CD4-positive, alpha-beta T cell (primary cell): ENCODE results near the gene RCN2. TPM values are rescaled to one million over a fixed set of nuclear protein-coding genes. Genes with fewer than 3 reads are reported as not detected.

Experiments
- ATAC-seq: fragments of 200-7000 bp; cut with Tn5 transposase; one replicate; pipeline ENCODE4 v1.10.0; 2022; ENCODE audit warnings: mild to moderate bottlenecking; ENCODE audit not compliant: poor library complexity
- CTCF ChIA-PET: fragments of 350-600 bp; sonication (Branson Sonifier 250); formaldehyde crosslinking; loops from one replicate; lab custom pipeline; 2021; ENCODE audit warnings: antibody characterized with exemption, inconsistent platforms; lab: Charles Lee
- POLR2A ChIA-PET: fragments of 350-600 bp; sonication (Branson Sonifier 250); formaldehyde crosslinking; loops from one replicate; lab custom pipeline; 2021; ENCODE audit warnings: antibody characterized with exemption, inconsistent platforms; lab: Charles Lee
- DNase-seq, 14 experiments: peaks; one replicate each; pipeline ENCODE4 v3.0.0-alpha.2; 2013 to 2020; ENCODE audit warnings: mixed read lengths in 2 of 14
- H3K27ac ChIP-seq, 2 donors: one replicate each; pipeline versions ENCODE4 v1.5.1 to v1.7.0; 2013; ENCODE audit warnings: low read length in 2 of 2, low read depth in 1 of 2, mild to moderate bottlenecking in 1 of 2
- H3K27me3 ChIP-seq, 2 experiments: 1 replicate in 1 of 2; 2 replicates in 1 of 2; pipeline versions ENCODE4 v1.6.1 to v1.7.0; 2013; ENCODE audit warnings: low read length in 2 of 2, control low read depth in 1 of 2, mild to moderate bottlenecking in 1 of 2, moderate library complexity in 1 of 2; ENCODE audit not compliant: insufficient read depth in 2 of 2, control insufficient read depth in 1 of 2
- H3K36me3 ChIP-seq: one replicate; pipeline ENCODE4 v1.6.1; 2013; ENCODE audit warnings: low read length, control low read depth; ENCODE audit not compliant: insufficient read depth
- H3K4me1 ChIP-seq: one replicate; pipeline ENCODE4 v1.6.1; 2013; ENCODE audit warnings: low read length, control low read depth; ENCODE audit not compliant: insufficient read depth
- H3K4me3 ChIP-seq: one replicate; pipeline ENCODE4 v1.5.1; 2013; ENCODE audit warnings: mild to moderate bottlenecking, low read length, moderate library complexity
- H3K9me3 ChIP-seq, 2 experiments: 1 replicate in 1 of 2; 2 replicates in 1 of 2; pipeline versions ENCODE4 v1.6.1 to v1.7.0; 2013; ENCODE audit warnings: low read length in 2 of 2, mild to moderate bottlenecking in 2 of 2, control low read depth in 1 of 2, moderate library complexity in 1 of 2; ENCODE audit not compliant: control insufficient read depth in 1 of 2, insufficient read depth in 1 of 2
- H3K27ac Mint-ChIP-seq: one replicate; pipeline ENCODE4 v1.8.0; 2020; ENCODE audit warnings: mixed read lengths
- H3K27me3 Mint-ChIP-seq: one replicate; pipeline ENCODE4 v1.8.0; 2021; ENCODE audit warnings: mixed read lengths
- H3K36me3 Mint-ChIP-seq: one replicate; pipeline ENCODE4 v1.8.0; 2021; ENCODE audit warnings: low read depth, mixed read lengths
- H3K4me1 Mint-ChIP-seq: one replicate; pipeline ENCODE4 v1.8.0; 2021; ENCODE audit warnings: low read depth, mixed read lengths
- H3K4me3 Mint-ChIP-seq: one replicate; pipeline ENCODE4 v1.8.0; 2020; ENCODE audit warnings: mild to moderate bottlenecking, mixed read lengths
- H3K9me3 Mint-ChIP-seq: one replicate; pipeline ENCODE4 v1.8.0; 2020; ENCODE audit warnings: mixed read lengths
- CTCF ChIP-seq: fragments of 200-600 bp; IDR thresholded peaks from one replicate; pipeline ENCODE4 v1.8.0; 2022; ENCODE audit warnings: antibody characterized with exemption, mild to moderate bottlenecking
- intact Hi-C, 2 experiments: fragments of 100-400 bp; cut with DNase I in 1 of 2; cut with micrococcal nuclease in 1 of 2; formaldehyde crosslinking; loops; one replicate each; pipeline versions ENCODE4 v1.15.1 to v1.9.0; 2023 to 2025; cut with DNase I, micrococcal nuclease
- total RNA-seq, 174 experiments: library from RNA in 2 of 174; stranded (reverse) in 2 of 174; gene quantifications; one replicate each; pipeline ENCODE4 v1.2.3 and lab custom pipeline; 2021 to 2026

Gene RCN2
- total RNA-seq, 2 experiments from 2014 or later, result 18.1 to 19.1 TPM

- ATAC-seq (peak; percentile 62), DNase-seq (peak in 13 of 14 experiments; percentile 32 to 83 (median 61))
- peak overlapping the region; percentile 88 for H3K27ac ChIP-seq
- TF ChIP-seq CTCF, result no peak
- Mint-ChIP-seq H3K9me3 (no peaks in the 10 kb centered on the region), H3K4me1 (peaks cover 88% of the 10 kb centered on the region), H3K36me3 (peaks cover 33% of the 10 kb centered on the region), H3K27me3 (no peaks in the 10 kb centered on the region), H3K27ac (peak overlapping the region; percentile 98), H3K4me3 (peak overlapping the region; percentile 95)
- H3K9me3 ChIP-seq, result no peaks in the 10 kb centered on the region
- H3K27me3 ChIP-seq, result no peaks in the 10 kb centered on the region
- intact Hi-C loops, result loop anchor here (2.0 to 10.0 kb wide), 3 partner anchors 16 to 428 kb away; partner anchors contain the start of genes RCN2 (in 2 of the 2), HMG20A (in 1 of the 2) and PEAK1 (in 1 of the 2)
- CTCF ChIA-PET, result interaction anchor here (0.6 to 2.4 kb wide), 2 partner anchors 23 to 417 kb away, joined by 3 to 13 read pairs; no protein-coding TSS in a partner anchor
- peak overlapping the region; percentile 95 for H3K4me3 ChIP-seq
- POLR2A ChIA-PET, result interaction anchor here (0.6 to 6.4 kb wide), 14 partner anchors 8 to 500 kb away, joined by 3 to 124 read pairs (median 6); partner anchors contain the start of genes RCN2, SCAPER and TSPAN3
- peaks cover 91% of the 10 kb centered on the region for H3K4me1 ChIP-seq
- H3K36me3 ChIP-seq, result peaks cover 30% of the 10 kb centered on the region
Measured at GRCh38 chr15:76996526-76997401, 65.2 kb downstream of the RCN2 start.

DNA sequence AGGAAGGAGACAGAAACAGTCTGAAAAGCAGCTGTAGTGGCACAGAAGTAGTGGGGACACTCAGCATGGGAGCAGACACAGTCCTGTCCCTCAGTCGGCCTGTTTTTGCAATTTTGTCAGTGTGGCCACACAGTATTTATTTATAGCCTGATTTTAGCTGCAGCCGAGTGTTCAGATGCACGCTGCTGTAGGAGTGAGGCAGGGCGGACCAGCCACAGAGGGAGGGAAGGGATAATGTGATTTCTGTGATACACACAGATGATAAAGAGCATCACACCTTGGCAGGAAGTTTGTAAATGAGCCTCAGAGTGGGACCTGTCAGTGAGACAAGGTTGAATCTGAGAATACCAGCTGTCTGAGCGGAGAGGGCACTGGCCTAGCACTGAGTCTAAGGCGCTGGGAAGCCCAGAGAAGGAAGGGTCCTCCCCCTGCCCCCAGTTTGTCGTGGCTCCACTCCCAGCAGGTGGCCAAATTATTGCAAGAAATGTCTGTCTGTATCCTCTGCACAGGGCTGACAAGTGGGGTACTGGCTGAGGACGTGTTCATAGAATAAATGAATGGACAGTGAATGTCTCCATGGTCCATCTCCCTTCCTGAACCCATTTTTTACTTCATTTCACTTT is 67.2 kb downstream of the RCN2 start:
- CTCF ChIA-PET, result interaction anchor here (0.7 to 2.1 kb wide), 3 partner anchors 15 to 25 kb away, joined by 3 to 5 read pairs (median 3); no protein-coding TSS in a partner anchor
- Histone ChIP-seq H3K27ac (peak overlapping the region; percentile 26 to 88), H3K9me3 (no peaks in the 10 kb centered on the region), H3K36me3 (peaks cover 30% of the 10 kb centered on the region), H3K4me1 (peaks cover 94% of the 10 kb centered on the region), H3K27me3 (no peaks in the 10 kb centered on the region), H3K4me3 (peak overlapping the region; percentile 2)
- DNase-seq, result peak in 3 of 14 experiments; percentile 47 to 51 (median 50)
- intact Hi-C loops, result loop anchor here (5.0 to 10.0 kb wide), 2 partner anchors 66 to 426 kb away; partner anchors contain the start of genes RCN2 (in 2 of the 2), HMG20A (in 1 of the 2) and PEAK1 (in 1 of the 2)
- no peak for ATAC-seq
- Mint-ChIP-seq H3K27me3 (no peaks in the 10 kb centered on the region), H3K36me3 (peaks cover 50% of the 10 kb centered on the region), H3K27ac (peak overlapping the region; percentile 98), H3K4me3 (peak overlapping the region; percentile 95), H3K9me3 (no peaks in the 10 kb centered on the region), H3K4me1 (peaks cover 94% of the 10 kb centered on the region)
- TF ChIP-seq CTCF, result no peak
- POLR2A ChIA-PET, result interaction anchor here (0.9 to 6.4 kb wide), 4 partner anchors 18 to 72 kb away, joined by 3 to 124 read pairs (median 19); partner anchors contain the start of gene TSPAN3

- POLR2A ChIA-PET, result no interaction called here
- H3K4me3 Mint-ChIP-seq, result no peak overlapping the region
- intact Hi-C loops, result loop anchor here (5.0 to 10.0 kb wide), 2 partner anchors 68 to 425 kb away; partner anchors contain the start of genes RCN2 (in 2 of the 2), HMG20A (in 1 of the 2) and PEAK1 (in 1 of the 2)
- Histone ChIP-seq H3K27me3 (no peaks in the 10 kb centered on the region), H3K4me3 (no peak overlapping the region), H3K9me3 (no peaks in the 10 kb centered on the region), H3K27ac (peak overlapping the region; percentile 26 to 69), H3K4me1 (peaks cover 94% of the 10 kb centered on the region), H3K36me3 (peaks cover 32% of the 10 kb centered on the region)
- TF ChIP-seq CTCF, result no peak
- peak overlapping the region; percentile 98 for H3K27ac Mint-ChIP-seq
- H3K36me3 Mint-ChIP-seq, result peaks cover 58% of the 10 kb centered on the region
- H3K4me1 Mint-ChIP-seq, result peaks cover 94% of the 10 kb centered on the region
- no peaks in the 10 kb centered on the region for H3K9me3 Mint-ChIP-seq
- DNase-seq (peak in 4 of 14 experiments; percentile 38 to 49 (median 40)), ATAC-seq (no peak)
- CTCF ChIA-PET, result no interaction called here
- no peaks in the 10 kb centered on the region for H3K27me3 Mint-ChIP-seq
Measured at GRCh38 chr15:76999996-77000395, 68.4 kb downstream of the RCN2 start.
